Erythroblast (primary cell): Measurements from ENCODE around the gene SNTB2.
A peak's percentile ranks its signal among the peaks of the same experiment; 100 is the strongest.

Source experiments
- DNase-seq, 2 experiments: peaks; one replicate each; lab custom pipeline; 2025; lab: John Stamatoyannopoulos, UW
- GATA1 ChIP-seq: IDR thresholded peaks from 2 replicates; pipeline ENCODE4 v1.6.1; 2011; ENCODE audit warnings: low read depth, mild to moderate bottlenecking, control low read depth, low read length, moderate library complexity
- POLR2A ChIP-seq: IDR thresholded peaks from 2 replicates; pipeline ENCODE4 v1.6.1; 2011; ENCODE audit warnings: mild to moderate bottlenecking, low read length

Gene SNTB2

GRCh38 chr16:69166946-69167930, 19.7 kb upstream of the SNTB2 start:
- TF ChIP-seq POLR2A = no peak
- DNase-seq = no peak

- no peak for TF ChIP-seq POLR2A
- no peak for TF ChIP-seq GATA1
- no peak for DNase-seq
Measured at GRCh38 chr16:69169051-69169450, 17.9 kb upstream of the SNTB2 start.

GRCh38 chr16:69169607-69170352, 17.2 kb upstream of the SNTB2 start:
- TF ChIP-seq GATA1 (no peak), POLR2A (no peak)
- DNase-seq = no peak

GRCh38 chr16:69171325-69172084, 15.5 kb upstream of the SNTB2 start:
- TF ChIP-seq POLR2A (no peak), GATA1 (no peak)
- no peak for DNase-seq

- TF ChIP-seq POLR2A = no peak
- DNase-seq = no peak
Measured at GRCh38 chr16:69176033-69176800, 10.7 kb upstream of the SNTB2 start.

- TF ChIP-seq GATA1 = no peak
- TF ChIP-seq POLR2A = no peak
- DNase-seq = no peak
Measured at GRCh38 chr16:69179328-69180010, 7.5 kb upstream of the SNTB2 start.

GRCh38 chr16:69180011-69180338, 7.0 kb upstream of the SNTB2 start:
- DNase-seq = no peak
- no peak for TF ChIP-seq POLR2A

- no peak for DNase-seq
- TF ChIP-seq POLR2A (no peak), GATA1 (no peak)
Measured at GRCh38 chr16:69182730-69183416, 4.1 kb upstream of the SNTB2 start.

GRCh38 chr16:69187446-69188235, 677 bp downstream of the SNTB2 start:
- DNase-seq = peak; percentile 56 to 65
- TF ChIP-seq POLR2A (no peak), GATA1 (no peak)

GRCh38 chr16:69188236-69188549, 1.2 kb downstream of the SNTB2 start:
- DNase-seq = no peak
- TF ChIP-seq POLR2A (no peak), GATA1 (no peak)

GRCh38 chr16:69188716-69189115, 1.8 kb downstream of the SNTB2 start:
- no peak for DNase-seq
- TF ChIP-seq GATA1 = no peak
- no peak for TF ChIP-seq POLR2A

- DNase-seq = no peak
- no peak for TF ChIP-seq GATA1
- TF ChIP-seq POLR2A = no peak
Measured at GRCh38 chr16:69190046-69190588, 3.2 kb downstream of the SNTB2 start.
